HepG2 (cell line): ENCODE data around the gene MAB21L1. TPM values are rescaled to one million over a fixed set of nuclear protein-coding genes. Genes with fewer than 3 reads are reported as not detected.

Experiments used
- ATAC-seq: fragments of 200-7000 bp; cut with Tn5 transposase; 3 replicates; pipeline ENCODE4 v1.9.1; 2020; ENCODE audit warnings: mild to moderate bottlenecking, moderate library complexity
- BruUV-seq: library from RNA; stranded (reverse); fragments of 400-500 nt; replicated peaks from 2 replicates; lab custom pipeline; 2021; lab: Mats Ljungman, UMichigan
- CTCF ChIA-PET: fragments of 300-600 bp; formaldehyde crosslinking; extraction: SDS; loops from one replicate; lab custom pipeline; 2021; ENCODE audit warnings: low total read pairs, inconsistent platforms, low intra/inter-chr PET ratio; lab: Yijun Ruan, JAX
- POLR2A ChIA-PET: fragments of 350-600 bp; sonication (Branson Sonifier 250); formaldehyde crosslinking; loops from one replicate; lab custom pipeline; 2020; ENCODE audit warnings: antibody characterized with exemption, inconsistent platforms; lab: Yijun Ruan, JAX
- DNase-seq: peaks from one replicate; pipeline ENCODE4 v3.0.0-alpha.2; 2015; ENCODE audit warnings: low spot score
- FAIRE-seq: peaks from 3 replicates; lab custom pipeline; 2011; peaks lifted over from hg19 to GRCh38; lab: Jason Lieb, UNC
- H2AFZ ChIP-seq: one replicate; pipeline ENCODE4 v1.6.1; 2011; ENCODE audit warnings: low read length, inconsistent platforms
- H3K27ac ChIP-seq: fragments of 300-600 bp; 3 replicates; pipeline ENCODE4 v1.8.0; 2011; ENCODE audit warnings: mixed run types, mild to moderate bottlenecking, mixed read lengths, low read length, inconsistent platforms; ENCODE audit not compliant: insufficient read depth; ENCODE audit errors: extremely low read length
- H3K27me3 ChIP-seq, 2 experiments: fragments of 200-600 bp in 1 of 2; 2 replicates in 1 of 2; 3 replicates in 1 of 2; pipeline versions ENCODE4 v1.6.0 to v1.8.0; 2011; ENCODE audit warnings: low read length in 2 of 2, mild to moderate bottlenecking in 2 of 2, moderate library complexity in 2 of 2, inconsistent platforms in 1 of 2; ENCODE audit not compliant: insufficient read depth in 2 of 2, control insufficient read depth in 1 of 2
- H3K36me3 ChIP-seq, 2 experiments: fragments of 200-600 bp in 1 of 2; replicated peaks in 1 of 2; 2 replicates in 1 of 2; 3 replicates in 1 of 2; pipeline versions ENCODE4 v1.5.1 to v1.8.0; 2011; ENCODE audit warnings: low read length in 2 of 2, inconsistent platforms in 1 of 2; ENCODE audit not compliant: insufficient read depth in 2 of 2, control insufficient read depth in 1 of 2
- H3K4me1 ChIP-seq: 2 replicates; pipeline ENCODE4 v1.5.1; 2012; ENCODE audit warnings: low read length, inconsistent platforms; ENCODE audit not compliant: insufficient read depth
- H3K4me2 ChIP-seq: 2 replicates; pipeline ENCODE4 v1.6.0; 2011; ENCODE audit warnings: low read depth, low read length, inconsistent platforms
- H3K4me3 ChIP-seq, 3 experiments: fragments of 200-600 bp in 1 of 3; sonication (generic), shearing (Covaris generic) in 1 of 3; replicated peaks in 1 of 3; 2 replicates each; pipeline ENCODE4 v1.5.1; 2011 to 2016; ENCODE audit warnings: low read length in 3 of 3, inconsistent platforms in 2 of 3, low read depth in 2 of 3, mild to moderate bottlenecking in 2 of 3, control low read depth in 1 of 3, mixed read lengths in 1 of 3; ENCODE audit not compliant: insufficient read depth in 1 of 3
- H3K79me2 ChIP-seq: one replicate; pipeline ENCODE4 v1.6.1; 2011; ENCODE audit warnings: low read length, inconsistent platforms; ENCODE audit not compliant: insufficient read depth
- H3K9ac ChIP-seq: 2 replicates; pipeline ENCODE4 v1.6.0; 2011; ENCODE audit warnings: mild to moderate bottlenecking, low read depth, low read length, inconsistent platforms; ENCODE audit not compliant: insufficient read depth
- H3K9me3 ChIP-seq: 2 replicates; pipeline ENCODE4 v1.5.1; 2012; ENCODE audit warnings: mild to moderate bottlenecking, low read length
- H4K20me1 ChIP-seq: 2 replicates; pipeline ENCODE4 v1.6.0; 2011; ENCODE audit warnings: inconsistent platforms, mild to moderate bottlenecking, low read length, moderate library complexity; ENCODE audit not compliant: insufficient read depth
- DMAP1 ChIP-seq: IDR thresholded peaks from 2 replicates; pipeline ENCODE4 v1.6.1; 2016
- MLLT10 ChIP-seq: sonication (generic); formaldehyde crosslinking; IDR thresholded peaks from 2 replicates; pipeline ENCODE4 v1.4.0; 2020; ENCODE audit warnings: missing genetic modification reagents
- SP1 ChIP-seq, 2 experiments: fragments of 450-650 bp in 1 of 2; sonication (generic) in 1 of 2; formaldehyde crosslinking in 1 of 2; IDR thresholded peaks; 2 replicates each; pipeline versions ENCODE4 v1.4.0 to v1.6.1; 2016 to 2020; ENCODE audit warnings: missing genetic modification reagents in 1 of 2
- TP53 ChIP-seq: sonication (generic); formaldehyde crosslinking; conservative IDR thresholded peaks from 2 replicates; pipeline ENCODE4 v1.4.0; 2020; ENCODE audit warnings: missing genetic modification reagents
- ZC3H13 ChIP-seq: sonication (generic); formaldehyde crosslinking; IDR thresholded peaks from 2 replicates; pipeline ENCODE4 v1.8.1; 2023; ENCODE audit warnings: mild to moderate bottlenecking, missing genetic modification reagents, moderate library complexity
- ZFX ChIP-seq: sonication (generic); formaldehyde crosslinking; IDR thresholded peaks from 2 replicates; pipeline ENCODE4 v1.4.0; 2020; ENCODE audit warnings: mild to moderate bottlenecking, low read depth, missing genetic modification reagents, moderate library complexity
- ZNF451 ChIP-seq: sonication (generic); formaldehyde crosslinking; IDR thresholded peaks from 2 replicates; pipeline ENCODE4 v1.5.0; 2020; ENCODE audit warnings: mild to moderate bottlenecking, missing genetic modification reagents
- ZNF556 ChIP-seq: sonication (generic); formaldehyde crosslinking; IDR thresholded peaks from 2 replicates; pipeline ENCODE4 v1.4.0; 2020; ENCODE audit warnings: mild to moderate bottlenecking, missing genetic modification reagents, borderline replicate concordance
- ZNF878 ChIP-seq: sonication (generic); formaldehyde crosslinking; IDR thresholded peaks from 2 replicates; pipeline ENCODE4 v1.8.1; 2023; ENCODE audit warnings: mild to moderate bottlenecking, missing genetic modification reagents, moderate library complexity
- ZSCAN22 ChIP-seq: sonication (generic); formaldehyde crosslinking; IDR thresholded peaks from 2 replicates; pipeline ENCODE4 v1.4.0; 2020; ENCODE audit warnings: mild to moderate bottlenecking, missing genetic modification reagents
- WGBS: methylation state at CpG from one replicate; pipeline ENCODE4 v1.1.6; 2017; ENCODE audit warnings: low lambda C conversion rate; 5-methylcytosine and 5-hydroxymethylcytosine counted together
- in situ Hi-C: cut with HindIII; loops from 2 replicates; pipeline ENCODE4 v1.10.0; 2017; ENCODE audit warnings: low pct_unique_long_range_greater_than_20kb; ENCODE audit not compliant: extremely low pct_ligation_motif_present
- intact Hi-C: fragments of 100-400 bp; cut with micrococcal nuclease; formaldehyde crosslinking; loops from one replicate; pipeline ENCODE4 v1.10.0; 2022; ENCODE audit not compliant: unreplicated experiment
- polyA plus RNA-seq, 8 experiments: library from polyadenylated mRNA; depleted of rRNA in 3 of 8; stranded (reverse) in 7 of 8; unstranded in 1 of 8; fragments of >200 nt; fragmentation: Illumina TruSeq in 4 of 8; extraction: Trizol in 4 of 8; gene quantifications; 2 replicates each; pipeline versions ENCODE4 v1.2.1 to v1.2.3, GENCODE V29; 2011 to 2016; ENCODE audit warnings: low read depth in 4 of 8, missing spikeins in 1 of 8, mixed read lengths in 1 of 8; ENCODE audit not compliant: insufficient read depth in 1 of 8
- total RNA-seq, 5 experiments: library from RNA; depleted of rRNA; stranded (reverse); fragments of >200 nt; fragmentation: Illumina TruSeq; extraction: Trizol; gene quantifications; 2 replicates each; pipeline ENCODE4 v1.2.3, GENCODE V29; 2016; ENCODE audit warnings: low read depth in 1 of 5
- TF ChIP-seq, protein P1 (sequence below): sonication (generic); formaldehyde crosslinking; IDR thresholded peaks from 2 replicates; pipeline ENCODE4 v1.5.1; 2020; ENCODE audit warnings: mild to moderate bottlenecking, missing genetic modification reagents, borderline replicate concordance
- TF ChIP-seq, protein P2 (sequence below): sonication (generic); formaldehyde crosslinking; IDR thresholded peaks from 2 replicates; pipeline ENCODE4 v1.5.1; 2020; ENCODE audit warnings: mild to moderate bottlenecking, moderate library complexity, missing genetic modification reagents
- TF ChIP-seq, protein P3 (sequence below): sonication (generic); formaldehyde crosslinking; IDR thresholded peaks from 2 replicates; pipeline ENCODE4 v1.4.0; 2020; ENCODE audit warnings: missing genetic modification reagents

Gene MAB21L1
- total and polyA plus RNA-seq, 2 of the 13 experiments (the other 11 are each of a cell fraction or from before 2014, with no cell fraction given), result not detected

DNA sequence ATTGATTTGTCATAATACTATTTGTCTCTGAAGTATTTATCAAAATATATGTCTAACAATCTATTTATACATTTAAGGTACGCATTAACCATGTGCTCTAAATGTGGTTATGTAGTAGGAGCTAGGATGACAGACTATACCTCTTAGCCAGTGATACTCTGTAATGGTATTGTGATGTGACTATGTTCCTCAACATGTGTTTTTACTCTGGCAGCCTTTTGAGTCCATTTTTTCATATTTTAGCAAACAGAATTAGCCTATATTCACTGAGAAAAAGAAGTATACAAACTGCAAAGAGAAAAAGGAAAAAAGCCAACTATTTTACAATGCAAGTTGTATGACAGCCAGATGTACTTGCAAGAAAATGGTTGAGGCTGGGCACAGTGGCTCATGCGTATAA, 26.7 kb downstream of the MAB21L1 start:
- Histone ChIP-seq H3K9me3 (no peaks in the 10 kb centered on the region), H4K20me1 (no peaks in the 10 kb centered on the region), H3K79me2 (no peaks in the 10 kb centered on the region), H3K4me1 (no peaks in the 10 kb centered on the region), H3K36me3 (no peaks in the 10 kb centered on the region), H3K27me3 (no peaks in the 10 kb centered on the region), H3K9ac (no peak overlapping the region), H2AFZ (no peak overlapping the region), H3K4me3 (no peak overlapping the region), H3K4me2 (no peak overlapping the region), H3K27ac (no peak overlapping the region)
- no TSS peak for BruUV-seq
- 68% methylated on average over 2 of the region's 2 CpGs for WGBS
- ATAC-seq, result no peak
- TF ChIP-seq ZNF878 (no peak), ZFX (CRISPR knock-in tag) (no peak), ZSCAN22 (CRISPR knock-in tag) (no peak), SP1 (IDR thresholded peaks at IDR 0.05) (no peak), SP1 (CRISPR knock-in tag; IDR thresholded peaks at IDR 0.05) (no peak), MLLT10 (no peak), ZNF451 (CRISPR knock-in tag) (no peak), DMAP1 (CRISPR knock-in tag) (no peak), TP53 (CRISPR knock-in tag) (no peak), ZNF556 (CRISPR knock-in tag) (no peak), ZC3H13 (no peak)
- TF ChIP-seq, protein P1, sequence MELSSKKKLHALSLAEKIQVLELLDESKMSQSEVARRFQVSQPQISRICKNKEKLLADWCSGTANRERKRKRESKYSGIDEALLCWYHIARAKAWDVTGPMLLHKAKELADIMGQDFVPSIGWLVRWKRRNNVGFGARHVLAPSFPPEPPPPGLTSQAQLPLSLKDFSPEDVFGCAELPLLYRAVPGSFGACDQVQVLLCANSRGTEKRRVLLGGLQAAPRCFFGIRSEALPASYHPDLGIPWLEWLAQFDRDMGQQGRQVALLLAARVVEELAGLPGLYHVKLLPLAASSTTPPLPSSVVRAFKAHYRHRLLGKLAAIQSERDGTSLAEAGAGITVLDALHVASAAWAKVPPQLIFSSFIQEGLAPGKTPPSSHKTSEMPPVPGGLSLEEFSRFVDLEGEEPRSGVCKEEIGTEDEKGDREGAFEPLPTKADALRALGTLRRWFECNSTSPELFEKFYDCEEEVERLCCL (CRISPR knock-in tag), result no peak
- TF ChIP-seq, protein P2, sequence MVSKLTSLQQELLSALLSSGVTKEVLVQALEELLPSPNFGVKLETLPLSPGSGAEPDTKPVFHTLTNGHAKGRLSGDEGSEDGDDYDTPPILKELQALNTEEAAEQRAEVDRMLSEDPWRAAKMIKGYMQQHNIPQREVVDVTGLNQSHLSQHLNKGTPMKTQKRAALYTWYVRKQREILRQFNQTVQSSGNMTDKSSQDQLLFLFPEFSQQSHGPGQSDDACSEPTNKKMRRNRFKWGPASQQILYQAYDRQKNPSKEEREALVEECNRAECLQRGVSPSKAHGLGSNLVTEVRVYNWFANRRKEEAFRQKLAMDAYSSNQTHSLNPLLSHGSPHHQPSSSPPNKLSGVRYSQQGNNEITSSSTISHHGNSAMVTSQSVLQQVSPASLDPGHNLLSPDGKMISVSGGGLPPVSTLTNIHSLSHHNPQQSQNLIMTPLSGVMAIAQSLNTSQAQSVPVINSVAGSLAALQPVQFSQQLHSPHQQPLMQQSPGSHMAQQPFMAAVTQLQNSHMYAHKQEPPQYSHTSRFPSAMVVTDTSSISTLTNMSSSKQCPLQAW, result no peak
- TF ChIP-seq, protein P3, sequence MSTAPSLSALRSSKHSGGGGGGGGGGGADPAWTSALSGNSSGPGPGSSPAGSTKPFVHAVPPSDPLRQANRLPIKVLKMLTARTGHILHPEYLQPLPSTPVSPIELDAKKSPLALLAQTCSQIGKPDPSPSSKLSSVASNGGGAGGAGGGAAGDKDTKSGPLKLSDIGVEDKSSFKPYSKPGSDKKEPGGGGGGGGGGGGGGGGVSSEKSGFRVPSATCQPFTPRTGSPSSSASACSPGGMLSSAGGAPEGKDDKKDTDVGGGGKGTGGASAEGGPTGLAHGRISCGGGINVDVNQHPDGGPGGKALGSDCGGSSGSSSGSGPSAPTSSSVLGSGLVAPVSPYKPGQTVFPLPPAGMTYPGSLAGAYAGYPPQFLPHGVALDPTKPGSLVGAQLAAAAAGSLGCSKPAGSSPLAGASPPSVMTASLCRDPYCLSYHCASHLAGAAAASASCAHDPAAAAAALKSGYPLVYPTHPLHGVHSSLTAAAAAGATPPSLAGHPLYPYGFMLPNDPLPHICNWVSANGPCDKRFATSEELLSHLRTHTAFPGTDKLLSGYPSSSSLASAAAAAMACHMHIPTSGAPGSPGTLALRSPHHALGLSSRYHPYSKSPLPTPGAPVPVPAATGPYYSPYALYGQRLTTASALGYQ (CRISPR knock-in tag), result no peak
- no peak for FAIRE-seq
- ChIA-PET CTCF (no interaction called here), POLR2A (no interaction called here)
- in situ Hi-C loops, result no loop called here
- no peak for DNase-seq
- intact Hi-C loops, result no loop called here
